Endothelial cell of hepatic sinusoid (primary cell): ENCODE data around the gene CACNA1B.
"Not testable (repeated sequence)": the region's sequence is repeated elsewhere in the genome, so short reads cannot be mapped to it uniquely, and the experiment has no call there.

Source experiments
- in situ Hi-C: cut with HindIII; loops from 2 replicates; pipeline ENCODE4 v1.10.0; 2017; ENCODE audit warnings: low sequenced_read_pairs

CACNA1B gene

DNA sequence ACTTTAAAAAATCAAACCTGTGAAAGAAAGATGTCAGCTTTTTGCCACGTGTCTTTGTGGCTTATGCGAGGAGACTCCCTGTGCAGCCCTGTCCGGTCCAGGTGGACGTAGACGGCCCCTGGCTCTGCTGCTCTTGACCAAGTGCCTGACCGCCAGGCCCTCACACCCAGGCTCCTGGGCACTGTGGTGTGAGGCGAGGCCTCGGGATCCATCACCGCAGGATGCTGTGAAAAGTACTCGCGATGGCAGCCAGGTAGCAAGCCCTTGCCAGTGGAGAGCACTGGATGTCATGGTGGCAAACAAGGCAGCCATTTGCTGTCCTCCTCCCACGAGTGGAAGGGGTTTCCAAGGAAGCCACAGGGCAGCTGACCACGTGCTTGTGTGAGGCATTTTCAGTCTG is 245.1 kb downstream of the CACNA1B start:
- in situ Hi-C loops: no loop called here

GRCh38 chr9:138123086-138123485 is 245.5 kb downstream of the CACNA1B start:
- in situ Hi-C loops: no loop called here

DNA sequence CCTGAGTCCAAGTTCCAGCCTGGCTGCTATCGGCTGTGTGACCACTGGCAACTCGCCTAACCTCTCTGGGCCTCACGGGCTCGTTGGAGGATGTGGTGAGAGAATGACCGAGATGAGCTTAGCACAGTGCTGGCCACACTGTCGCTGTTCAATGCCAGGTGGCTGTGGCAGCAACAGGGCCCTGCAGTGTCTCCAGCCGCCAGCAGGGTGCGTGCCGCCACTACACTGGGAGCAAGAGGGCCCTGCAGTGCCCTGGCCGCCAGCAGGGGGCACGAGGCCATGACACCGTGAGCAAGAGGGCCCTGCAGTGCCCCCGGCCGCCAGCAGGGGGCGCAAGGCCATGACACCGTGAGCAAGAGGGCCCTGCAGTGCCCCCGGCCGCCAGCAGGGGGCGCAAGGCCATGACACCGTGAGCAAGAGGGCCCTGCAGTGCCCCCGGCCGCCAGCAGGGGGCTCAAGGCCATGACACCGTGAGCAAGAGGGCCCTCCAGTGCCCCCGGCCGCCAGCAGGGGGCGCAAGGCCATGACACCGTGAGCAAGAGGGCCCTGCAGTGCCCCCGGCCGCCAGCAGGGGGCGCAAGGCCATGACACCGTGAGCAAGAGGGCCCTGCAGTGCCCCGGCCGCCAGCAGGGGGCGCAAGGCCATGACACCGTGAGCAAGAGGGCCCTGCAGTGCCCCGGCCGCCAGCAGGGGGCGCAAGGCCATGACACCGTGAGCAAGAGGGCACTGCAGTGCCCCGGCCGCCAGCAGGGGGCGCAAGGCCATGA is 248.7 kb downstream of the CACNA1B start:
- in situ Hi-C loops: not testable (repeated sequence)

- in situ Hi-C loops: not testable (repeated sequence)
Observed at GRCh38 chr9:138126858-138127584, 249.4 kb downstream of the CACNA1B start.

GRCh38 chr9:138128027-138128426 is 250.4 kb downstream of the CACNA1B start:
- in situ Hi-C loops: not testable (repeated sequence)

DNA sequence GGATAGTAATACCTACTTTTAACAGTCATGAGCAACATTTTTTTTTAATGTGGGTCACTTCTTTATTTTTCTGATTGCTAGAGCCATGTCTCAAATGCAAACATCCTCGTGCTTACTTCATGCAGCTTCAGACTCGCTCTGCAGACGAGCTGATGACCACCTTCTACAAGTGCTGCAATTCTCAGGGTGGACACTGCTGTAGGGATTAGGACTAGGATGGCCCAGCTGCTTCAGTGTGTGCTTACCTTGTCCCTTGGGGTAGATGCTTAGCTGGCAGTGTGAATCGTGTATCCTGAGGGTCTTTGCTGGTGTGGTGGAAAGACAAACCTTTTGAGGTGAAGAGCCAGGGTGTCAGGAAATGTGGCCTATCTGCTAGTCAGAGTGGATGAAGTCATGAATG is 251.7 kb downstream of the CACNA1B start:
- in situ Hi-C loops: not testable (repeated sequence)

DNA sequence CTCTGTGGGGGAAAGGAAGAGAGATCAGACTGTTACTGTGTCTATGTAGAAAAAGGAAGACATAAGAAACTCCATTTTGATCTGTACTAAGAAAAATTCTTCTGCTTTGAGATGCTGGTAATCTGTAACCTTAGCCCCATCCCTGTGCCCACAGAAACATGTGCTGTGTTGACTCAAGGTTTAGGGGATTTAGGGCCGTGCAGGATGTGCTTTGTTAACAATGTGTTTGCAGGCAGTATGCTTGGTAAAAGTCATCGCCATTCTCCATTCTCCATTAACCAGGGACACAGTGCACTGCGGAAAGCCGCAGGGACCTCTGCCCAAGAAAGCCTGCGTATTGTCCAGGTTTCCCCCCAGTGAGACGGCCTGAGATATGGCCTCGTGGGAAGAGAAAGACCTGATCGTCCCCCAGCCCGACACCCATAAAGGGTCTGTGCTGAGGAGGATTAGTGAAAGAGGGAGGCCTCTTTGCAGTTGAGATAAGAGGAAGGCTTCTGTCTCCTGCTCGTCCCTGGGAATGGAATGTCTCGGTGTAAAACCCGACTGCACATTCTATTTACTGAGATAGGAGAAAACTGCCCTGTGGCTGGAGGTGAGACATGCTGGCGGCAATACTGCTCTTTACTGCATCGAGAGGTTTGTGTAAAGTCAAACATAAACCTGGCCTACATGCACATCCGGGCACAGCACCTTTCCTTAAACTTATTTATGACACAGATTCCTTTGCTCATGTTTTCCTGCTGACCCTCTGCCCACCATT is 255.5 kb downstream of the CACNA1B start:
- in situ Hi-C loops: not testable (repeated sequence)

DNA sequence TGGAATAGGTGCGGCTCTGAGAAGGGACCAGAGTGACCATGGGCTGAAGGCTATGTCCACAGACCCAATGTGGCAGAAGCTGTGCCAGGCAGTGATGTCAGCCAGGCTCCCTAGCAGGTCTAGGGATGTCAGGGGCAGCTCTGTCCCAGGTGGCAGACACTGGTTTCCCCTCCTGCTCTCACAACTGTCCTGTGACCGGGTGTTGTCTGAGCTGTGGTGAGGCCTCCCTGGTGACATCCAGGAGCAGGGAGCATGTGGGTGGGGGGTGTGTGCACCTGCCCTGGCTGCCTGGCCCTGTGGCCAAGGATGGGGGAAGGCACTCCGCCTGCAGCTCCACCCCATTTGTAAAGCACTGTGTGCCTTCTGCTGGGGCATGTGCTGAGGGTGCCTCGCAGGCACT is 257.0 kb downstream of the CACNA1B start:
- in situ Hi-C loops: not testable (repeated sequence)

DNA sequence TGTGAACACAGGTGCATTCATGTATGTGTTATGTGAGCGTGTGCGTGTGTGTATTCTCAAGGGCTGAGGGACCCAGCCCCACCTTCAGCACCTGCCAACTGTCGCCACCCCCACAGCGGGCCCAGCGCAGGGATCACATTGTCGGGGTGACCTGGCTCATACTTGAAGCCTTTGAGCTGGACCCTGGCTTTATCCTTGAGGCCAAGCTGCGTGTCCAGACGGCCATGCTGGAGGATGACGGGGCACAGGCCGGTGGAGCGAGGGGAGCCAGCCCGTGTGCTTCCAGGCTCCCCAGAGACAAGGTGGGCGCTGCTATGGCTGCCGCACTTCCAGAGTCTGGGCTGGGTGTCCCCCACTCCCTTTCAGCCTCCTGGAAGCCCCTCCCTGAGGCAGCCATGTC is 261.5 kb downstream of the CACNA1B start:
- in situ Hi-C loops: not testable (repeated sequence)

- in situ Hi-C loops: not testable (repeated sequence)
Observed at GRCh38 chr9:138140980-138141379, 263.4 kb downstream of the CACNA1B start.

- in situ Hi-C loops: not testable (repeated sequence)
Observed at GRCh38 chr9:138142528-138143244, 265.1 kb downstream of the CACNA1B start.

DNA sequence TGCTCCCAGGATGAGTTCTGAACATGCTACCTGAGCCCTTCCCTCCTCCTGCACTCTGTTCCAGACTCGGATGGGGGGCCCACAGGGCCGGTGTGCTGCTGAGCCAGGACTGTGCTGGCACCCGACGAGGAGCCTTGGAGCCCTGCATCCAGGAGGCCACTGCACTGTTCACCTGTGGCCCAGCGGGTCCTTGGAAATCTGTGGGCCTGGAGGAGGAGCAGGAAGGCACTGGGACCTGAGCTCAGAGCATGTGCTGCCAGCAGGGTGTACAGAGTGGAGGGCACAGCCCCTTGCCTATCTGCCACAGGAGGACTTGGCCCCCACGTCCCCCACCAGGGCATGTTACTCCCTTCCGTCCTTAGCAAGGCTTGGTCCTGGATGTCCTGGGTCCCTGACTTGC is 265.9 kb downstream of the CACNA1B start:
- in situ Hi-C loops: not testable (repeated sequence)

DNA sequence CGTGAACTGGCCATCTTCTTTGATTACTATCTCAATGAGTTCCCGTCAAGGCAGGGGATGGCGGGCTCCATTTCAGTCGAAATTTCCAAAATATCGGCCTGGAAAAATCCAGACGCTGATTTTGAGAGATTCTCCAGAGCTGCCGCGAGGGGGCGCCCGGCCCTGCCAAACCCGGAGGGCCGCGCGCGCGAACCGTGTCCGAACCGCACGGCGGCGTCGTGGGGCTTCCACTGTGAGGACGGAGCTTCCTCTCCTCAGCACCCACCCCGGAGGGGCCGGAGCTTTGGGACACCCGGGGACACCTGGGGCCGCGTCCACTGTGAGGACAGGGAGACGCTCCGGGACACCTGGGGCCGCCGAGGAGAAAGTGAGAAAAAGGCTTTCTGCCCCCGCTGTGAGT is 270.0 kb downstream of the CACNA1B start:
- in situ Hi-C loops: not testable (repeated sequence)

- in situ Hi-C loops: not testable (repeated sequence)
Observed at GRCh38 chr9:138149672-138150656, 272.4 kb downstream of the CACNA1B start.

- in situ Hi-C loops: not testable (repeated sequence)
Observed at GRCh38 chr9:138155788-138156187, 278.2 kb downstream of the CACNA1B start.

DNA sequence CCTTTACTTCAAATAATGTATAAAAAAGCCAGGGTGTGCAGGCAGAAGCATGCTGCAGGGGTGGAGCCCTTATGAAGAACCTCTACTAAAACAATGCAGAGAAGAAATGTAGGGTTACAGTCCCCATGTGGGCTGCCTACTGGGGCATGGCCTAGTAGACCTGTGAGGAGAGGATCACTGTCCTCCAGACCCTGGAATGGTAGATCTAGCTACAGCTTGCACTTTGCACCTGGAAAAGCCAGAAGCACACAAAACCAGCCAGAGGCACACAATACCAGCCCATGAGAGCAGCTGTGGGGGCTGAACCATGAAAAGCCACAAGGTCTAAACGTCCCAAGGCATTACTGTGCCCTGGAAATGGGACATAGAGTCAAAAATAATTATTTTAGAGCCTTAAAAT is 289.2 kb downstream of the CACNA1B start:
- in situ Hi-C loops: not testable (repeated sequence)
